GM18867 (cell line): ENCODE data around the gene MAN1B1.
A peak's percentile ranks its signal among the peaks of the same experiment; 100 is the strongest.

Experiments
- ATAC-seq: cut with Tn5 transposase; IDR thresholded peaks from one replicate; pipeline ENCODE4 v1.9.1; 2021; ENCODE audit warnings: mild to moderate bottlenecking, moderate library complexity; ENCODE audit not compliant: unreplicated experiment

The MAN1B1 gene

GRCh38 chr9:137141976-137142936, 55.5 kb downstream of the MAN1B1 start:
- ATAC-seq = no peak

- no peak for ATAC-seq
Measured at GRCh38 chr9:137143459-137143858, 56.7 kb downstream of the MAN1B1 start.

GRCh38 chr9:137145731-137146526, 59.1 kb downstream of the MAN1B1 start:
- no peak for ATAC-seq

DNA sequence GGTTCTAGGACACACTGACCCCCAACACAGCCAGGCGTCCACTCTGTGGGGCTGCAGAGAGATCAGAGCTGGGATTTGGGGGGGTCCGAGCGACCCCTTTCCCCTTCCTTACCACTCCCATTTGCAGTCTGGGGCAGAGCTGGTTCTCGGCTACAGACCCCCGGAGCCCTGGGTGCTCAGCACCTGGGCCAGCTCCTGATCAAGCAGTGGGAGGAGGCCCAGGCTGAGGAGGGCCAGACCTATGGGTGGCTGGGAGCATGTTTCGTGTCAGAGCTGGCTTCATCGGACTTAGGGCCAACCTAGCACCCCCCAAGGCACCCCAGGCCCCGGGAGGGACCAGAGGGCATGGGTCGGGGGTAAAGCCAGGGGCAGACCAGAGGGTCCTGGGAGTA, 59.7 kb downstream of the MAN1B1 start:
- no peak for ATAC-seq

GRCh38 chr9:137147091-137147792, 60.5 kb downstream of the MAN1B1 start:
- no peak for ATAC-seq

- no peak for ATAC-seq
Measured at GRCh38 chr9:137147793-137148160, 61.0 kb downstream of the MAN1B1 start.

DNA sequence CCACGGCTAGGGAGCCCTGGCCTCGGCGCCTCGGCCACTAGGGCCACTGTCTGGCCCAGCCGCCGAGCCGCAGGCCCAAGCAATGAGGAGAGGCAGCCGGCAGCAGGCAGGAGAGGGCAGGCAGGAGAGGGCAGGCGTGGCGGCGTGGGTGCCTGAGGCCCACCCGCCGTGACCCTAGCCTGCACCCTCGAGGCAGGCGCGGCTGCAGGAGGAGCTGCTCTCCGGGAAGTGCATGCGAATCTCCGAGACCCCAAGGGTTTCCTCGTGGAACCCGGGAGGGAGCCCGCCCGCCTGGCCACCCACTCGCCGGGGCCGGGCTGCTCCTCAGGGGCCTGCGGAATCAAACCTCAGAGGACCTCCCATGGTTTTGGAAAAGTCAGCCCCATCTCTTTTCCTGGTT, 61.5 kb downstream of the MAN1B1 start:
- no peak for ATAC-seq

DNA sequence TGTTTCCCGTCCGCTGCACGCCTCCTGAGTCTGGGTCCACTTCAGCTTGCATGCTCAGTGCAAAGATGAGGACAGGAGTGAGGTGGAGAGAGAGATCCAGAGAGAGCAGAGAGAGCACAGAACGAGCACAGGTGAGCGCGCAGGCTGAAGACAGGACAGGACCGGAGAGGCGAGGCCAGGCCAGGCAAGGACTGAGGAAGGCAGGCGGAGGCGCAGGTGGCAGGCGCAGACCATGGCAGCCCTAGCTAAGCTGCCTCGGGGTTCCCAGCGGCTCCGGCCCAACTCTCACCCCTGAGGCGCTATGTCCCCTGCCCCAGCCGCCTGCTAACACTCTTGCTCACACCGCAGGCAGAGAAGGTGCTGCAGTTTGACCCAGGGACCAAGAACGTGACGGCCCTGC, 61.9 kb downstream of the MAN1B1 start:
- ATAC-seq = no peak

GRCh38 chr9:137149363-137149762, 62.6 kb downstream of the MAN1B1 start:
- no peak for ATAC-seq

- peak; percentile 18 for ATAC-seq
Measured at GRCh38 chr9:137149942-137150616, 63.3 kb downstream of the MAN1B1 start.

GRCh38 chr9:137150617-137151457, 64.1 kb downstream of the MAN1B1 start:
- ATAC-seq = peak; percentile 43

DNA sequence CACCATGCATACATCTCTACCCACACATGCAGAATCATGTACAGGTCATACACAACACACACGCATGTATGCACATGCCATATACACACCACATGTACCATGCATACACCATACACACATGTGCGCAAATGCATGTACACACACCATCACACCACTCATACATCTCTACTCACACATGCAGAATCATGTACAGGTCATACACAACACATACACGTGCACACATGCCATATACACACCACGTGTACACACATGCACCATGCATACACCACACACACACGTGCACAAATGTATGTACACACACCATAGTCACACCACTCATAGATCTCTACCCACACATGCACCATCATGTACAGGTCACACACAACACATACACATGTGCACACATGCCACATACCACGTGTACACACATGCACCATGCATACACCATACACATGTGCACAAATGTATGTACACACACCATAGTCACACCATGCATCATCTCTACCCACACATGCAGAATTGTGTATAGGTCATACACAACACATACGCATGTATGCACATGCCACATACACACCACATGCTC, 66.1 kb downstream of the MAN1B1 start:
- no peak for ATAC-seq

- ATAC-seq = no peak
Measured at GRCh38 chr9:137156567-137157375, 70.0 kb downstream of the MAN1B1 start.

- ATAC-seq = no peak
Measured at GRCh38 chr9:137157618-137158415, 71.0 kb downstream of the MAN1B1 start.

DNA sequence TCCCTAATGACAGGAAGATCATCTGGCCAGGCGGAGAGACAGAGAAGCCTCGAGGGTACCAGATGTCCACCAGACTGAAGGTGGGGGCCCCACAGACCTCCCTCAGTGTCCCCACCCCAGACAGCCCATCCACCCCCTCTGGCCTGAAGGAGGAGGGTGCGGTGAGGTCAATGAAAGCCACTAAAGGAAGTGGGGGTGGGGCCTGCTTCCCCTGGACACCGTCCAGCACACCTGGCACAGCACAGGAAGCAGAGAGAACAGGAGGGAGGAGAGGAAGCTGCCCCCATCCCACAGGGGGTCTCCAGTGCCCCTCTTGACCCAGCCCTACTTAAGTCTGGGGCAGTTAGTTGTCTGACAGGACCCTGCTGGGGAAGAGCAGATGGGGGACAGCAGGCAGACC, 71.8 kb downstream of the MAN1B1 start:
- no peak for ATAC-seq
